Measurements from ENCODE around the gene MNT. TPM values are rescaled to one million over a fixed set of nuclear protein-coding genes. Genes with fewer than 3 reads are reported as not detected.

The MNT gene
- polyA plus RNA-seq, 1 donor (not counting 4 experiments of a cell fraction or from before 2014, with no cell fraction given) = 2.0 TPM

GRCh38 chr17:2385240-2386210 is 15.3 kb downstream of the MNT start:
- Histone ChIP-seq H3K9ac (ENCODE audit: control insufficient read depth, extremely low read depth, insufficient read depth, low read length) (no peak overlapping the region), H3K4me3 (ENCODE audit: control insufficient read depth in 2 of 3, extremely low read depth in 1 of 3, insufficient read depth in 2 of 3, low read depth in 1 of 3, low read length in 3 of 3) (no peak overlapping the region), H3K9me1 (ENCODE audit: control insufficient read depth, extremely low read depth, insufficient read depth, low read length) (no peaks in the 10 kb centered on the region), H3K27ac (ENCODE audit: control insufficient read depth, insufficient read depth, low read length) (no peak overlapping the region), H3K36me3 (ENCODE audit: control insufficient read depth in 2 of 2, extremely low read depth in 1 of 2, insufficient read depth in 2 of 2, low read length in 2 of 2) (peaks cover 14 to 28% of the 10 kb centered on the region in 2 experiments), H3K4me2 (ENCODE audit: control insufficient read depth, extremely low read depth, insufficient read depth, low read depth, low read length) (no peak overlapping the region), H3K27me3 (ENCODE audit: control insufficient read depth, extremely low read depth, insufficient read depth, low read length) (no peaks in the 10 kb centered on the region), H3K79me2 (ENCODE audit: control insufficient read depth, insufficient read depth, low read length) (no peaks in the 10 kb centered on the region), H2AFZ (ENCODE audit: control insufficient read depth, low read length) (no peak overlapping the region), H4K20me1 (ENCODE audit: control insufficient read depth, extremely low read depth, insufficient read depth, low read length) (no peaks in the 10 kb centered on the region), H3K9me3 (ENCODE audit: control insufficient read depth, low read depth, low read length) (no peaks in the 10 kb centered on the region), H3K4me1 (ENCODE audit: control insufficient read depth, extremely low read depth, insufficient read depth, low read length) (peaks cover 2% of the 10 kb centered on the region)
- DNase-seq (ENCODE audit: low read depth, low spot score) = no peak
- no peak for TF ChIP-seq EZH2 (IDR thresholded peaks at IDR 0.05; ENCODE audit: low read length)
- no peak for TF ChIP-seq CTCF (optimal IDR thresholded peaks at IDR 0.05 in 1 of 3, IDR thresholded peaks at IDR 0.05 in 1 of 3, conservative IDR thresholded peaks at IDR 0.05 in 1 of 3; ENCODE audit: extremely low read depth in 1 of 3, insufficient read depth in 2 of 3, low read length in 3 of 3)
- dilution Hi-C loops (cut with MboI; ENCODE audit: extremely low pct_ligation_motif_present, low sequenced_read_pairs) = no loop called here
- no peak for FAIRE-seq

- TF ChIP-seq CTCF (optimal IDR thresholded peaks at IDR 0.05 in 1 of 3, IDR thresholded peaks at IDR 0.05 in 1 of 3, conservative IDR thresholded peaks at IDR 0.05 in 1 of 3; ENCODE audit: extremely low read depth in 1 of 3, insufficient read depth in 2 of 3, low read length in 3 of 3) = no peak
- no peak for TF ChIP-seq EZH2 (IDR thresholded peaks at IDR 0.05; ENCODE audit: low read length)
- H3K4me2 ChIP-seq (ENCODE audit: control insufficient read depth, extremely low read depth, insufficient read depth, low read depth, low read length) = no peak overlapping the region
- H3K27me3 ChIP-seq (ENCODE audit: control insufficient read depth, extremely low read depth, insufficient read depth, low read length) = no peaks in the 10 kb centered on the region
- no peak overlapping the region for H3K27ac ChIP-seq (ENCODE audit: control insufficient read depth, insufficient read depth, low read length)
- FAIRE-seq (no peak), DNase-seq (ENCODE audit: low read depth, low spot score) (no peak)
- no peaks in the 10 kb centered on the region for H3K9me1 ChIP-seq (ENCODE audit: control insufficient read depth, extremely low read depth, insufficient read depth, low read length)
- H4K20me1 ChIP-seq (ENCODE audit: control insufficient read depth, extremely low read depth, insufficient read depth, low read length) = no peaks in the 10 kb centered on the region
- no peak overlapping the region for H3K9ac ChIP-seq (ENCODE audit: control insufficient read depth, extremely low read depth, insufficient read depth, low read length)
- peaks cover 13 to 22% of the 10 kb centered on the region in 2 experiments for H3K36me3 ChIP-seq (ENCODE audit: control insufficient read depth in 2 of 2, extremely low read depth in 1 of 2, insufficient read depth in 2 of 2, low read length in 2 of 2)
- no peak overlapping the region for H3K4me3 ChIP-seq (ENCODE audit: control insufficient read depth in 2 of 3, extremely low read depth in 1 of 3, insufficient read depth in 2 of 3, low read depth in 1 of 3, low read length in 3 of 3)
- no peaks in the 10 kb centered on the region for H3K9me3 ChIP-seq (ENCODE audit: control insufficient read depth, low read depth, low read length)
- H3K79me2 ChIP-seq (ENCODE audit: control insufficient read depth, insufficient read depth, low read length) = no peaks in the 10 kb centered on the region
- H2AFZ ChIP-seq (ENCODE audit: control insufficient read depth, low read length) = no peak overlapping the region
- peaks cover 2% of the 10 kb centered on the region for H3K4me1 ChIP-seq (ENCODE audit: control insufficient read depth, extremely low read depth, insufficient read depth, low read length)
- dilution Hi-C loops (cut with MboI; ENCODE audit: extremely low pct_ligation_motif_present, low sequenced_read_pairs) = no loop called here
Measured at GRCh38 chr17:2384439-2385127, 16.3 kb downstream of the MNT start.

Data from keratinocyte (primary cell).